Nephron (organoid): ENCODE results near the gene RAPSN.

Source experiments
- H3K27ac Mint-ChIP-seq, 3 experiments: 2 replicates each; pipeline ENCODE4 v1.8.0; 2020; ENCODE audit warnings: mixed read lengths in 3 of 3, mild to moderate bottlenecking in 2 of 3, moderate library complexity in 1 of 3
- H3K27me3 Mint-ChIP-seq: 2 replicates; pipeline ENCODE4 v1.8.0; 2021; ENCODE audit warnings: low read depth, mild to moderate bottlenecking, moderate library complexity, mixed read lengths
- H3K36me3 Mint-ChIP-seq: 2 replicates; pipeline ENCODE4 v1.8.0; 2020; ENCODE audit warnings: low read depth, mixed read lengths
- H3K4me1 Mint-ChIP-seq: 2 replicates; pipeline ENCODE4 v1.8.0; 2020; ENCODE audit warnings: mixed read lengths
- H3K4me3 Mint-ChIP-seq, 3 experiments: 2 replicates each; pipeline ENCODE4 v1.8.0; 2020; ENCODE audit warnings: mild to moderate bottlenecking in 3 of 3, mixed read lengths in 3 of 3, moderate library complexity in 2 of 3
- H3K9me3 Mint-ChIP-seq: 2 replicates; pipeline ENCODE4 v1.8.0; 2020; ENCODE audit warnings: mixed read lengths
- TF ChIP-seq, protein P1 (sequence below), 3 experiments: fragments of 200-600 bp; sonication (generic); IDR thresholded peaks; one replicate each; pipeline ENCODE4 v1.5.0; 2021; ENCODE audit warnings: antibody characterized with exemption in 3 of 3; ENCODE audit not compliant: unreplicated experiment in 3 of 3

RAPSN gene

DNA sequence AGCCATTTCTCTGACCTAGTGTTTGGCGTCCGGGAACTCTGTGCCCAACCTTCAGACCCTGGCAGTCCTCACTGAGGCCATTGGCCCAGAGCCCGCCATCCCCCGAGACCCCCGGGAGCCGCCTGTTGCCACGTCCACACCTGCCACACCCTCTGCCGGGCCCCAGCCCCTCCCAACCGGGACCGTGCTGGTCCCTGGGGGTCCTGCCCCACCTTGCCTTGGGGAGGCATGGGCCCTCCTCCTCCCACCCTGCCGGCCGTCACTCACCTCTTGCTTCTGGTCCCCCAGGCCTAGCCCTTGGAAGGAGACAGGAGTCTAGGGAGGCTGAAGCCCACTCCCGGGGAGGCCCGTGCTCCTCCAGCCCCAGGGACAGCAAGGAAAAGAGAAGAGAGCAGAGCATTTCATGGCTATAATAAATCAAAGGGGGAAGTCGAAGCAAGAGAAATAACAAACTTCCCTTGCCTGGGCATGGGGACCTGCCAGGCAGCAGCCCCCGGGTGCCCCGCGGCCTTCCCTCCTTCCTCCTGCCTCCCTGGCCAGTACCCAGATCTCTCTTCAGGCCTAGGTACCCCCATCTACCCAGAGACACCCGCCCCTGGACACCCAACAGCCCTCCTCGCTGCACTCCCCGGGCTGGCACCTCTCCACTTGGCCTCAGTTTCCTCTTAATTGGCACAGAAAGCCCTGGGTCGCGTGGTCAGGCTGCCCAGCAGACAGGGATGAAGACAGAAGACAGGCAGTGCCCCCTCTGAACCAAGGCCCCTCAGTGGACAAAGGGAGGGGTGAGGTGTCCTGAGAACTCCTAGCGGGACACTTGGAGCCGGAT is 53.5 kb downstream of the RAPSN start:
- no peaks in the 10 kb centered on the region for H3K27me3 Mint-ChIP-seq

GRCh38 chr11:47394322-47395222 is 54.4 kb downstream of the RAPSN start:
- TF ChIP-seq, protein P1, sequence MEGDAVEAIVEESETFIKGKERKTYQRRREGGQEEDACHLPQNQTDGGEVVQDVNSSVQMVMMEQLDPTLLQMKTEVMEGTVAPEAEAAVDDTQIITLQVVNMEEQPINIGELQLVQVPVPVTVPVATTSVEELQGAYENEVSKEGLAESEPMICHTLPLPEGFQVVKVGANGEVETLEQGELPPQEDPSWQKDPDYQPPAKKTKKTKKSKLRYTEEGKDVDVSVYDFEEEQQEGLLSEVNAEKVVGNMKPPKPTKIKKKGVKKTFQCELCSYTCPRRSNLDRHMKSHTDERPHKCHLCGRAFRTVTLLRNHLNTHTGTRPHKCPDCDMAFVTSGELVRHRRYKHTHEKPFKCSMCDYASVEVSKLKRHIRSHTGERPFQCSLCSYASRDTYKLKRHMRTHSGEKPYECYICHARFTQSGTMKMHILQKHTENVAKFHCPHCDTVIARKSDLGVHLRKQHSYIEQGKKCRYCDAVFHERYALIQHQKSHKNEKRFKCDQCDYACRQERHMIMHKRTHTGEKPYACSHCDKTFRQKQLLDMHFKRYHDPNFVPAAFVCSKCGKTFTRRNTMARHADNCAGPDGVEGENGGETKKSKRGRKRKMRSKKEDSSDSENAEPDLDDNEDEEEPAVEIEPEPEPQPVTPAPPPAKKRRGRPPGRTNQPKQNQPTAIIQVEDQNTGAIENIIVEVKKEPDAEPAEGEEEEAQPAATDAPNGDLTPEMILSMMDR (IDR thresholded peaks at IDR 0.05; ENCODE audit: unreplicated experiment in 3 of 3), result no peak
- Mint-ChIP-seq H3K4me1 (peaks cover 12% of the 10 kb centered on the region), H3K9me3 (no peaks in the 10 kb centered on the region), H3K27me3 (no peaks in the 10 kb centered on the region), H3K36me3 (no peaks in the 10 kb centered on the region), H3K27ac (no peak overlapping the region), H3K4me3 (no peak overlapping the region)

More for the DNA sequence above, 53.5 kb downstream of the RAPSN start:
- Mint-ChIP-seq H3K36me3 (no peaks in the 10 kb centered on the region), H3K9me3 (no peaks in the 10 kb centered on the region), H3K4me3 (no peak overlapping the region), H3K27ac (peak overlapping the region in 1 of 3 experiments; percentile 25), H3K4me1 (peaks cover 16% of the 10 kb centered on the region)
- TF ChIP-seq, protein P1 (IDR thresholded peaks at IDR 0.05; ENCODE audit: unreplicated experiment in 3 of 3), result no peak

GRCh38 chr11:47394050-47394321 is 55.0 kb downstream of the RAPSN start:
- H3K27ac Mint-ChIP-seq, result no peak overlapping the region

DNA sequence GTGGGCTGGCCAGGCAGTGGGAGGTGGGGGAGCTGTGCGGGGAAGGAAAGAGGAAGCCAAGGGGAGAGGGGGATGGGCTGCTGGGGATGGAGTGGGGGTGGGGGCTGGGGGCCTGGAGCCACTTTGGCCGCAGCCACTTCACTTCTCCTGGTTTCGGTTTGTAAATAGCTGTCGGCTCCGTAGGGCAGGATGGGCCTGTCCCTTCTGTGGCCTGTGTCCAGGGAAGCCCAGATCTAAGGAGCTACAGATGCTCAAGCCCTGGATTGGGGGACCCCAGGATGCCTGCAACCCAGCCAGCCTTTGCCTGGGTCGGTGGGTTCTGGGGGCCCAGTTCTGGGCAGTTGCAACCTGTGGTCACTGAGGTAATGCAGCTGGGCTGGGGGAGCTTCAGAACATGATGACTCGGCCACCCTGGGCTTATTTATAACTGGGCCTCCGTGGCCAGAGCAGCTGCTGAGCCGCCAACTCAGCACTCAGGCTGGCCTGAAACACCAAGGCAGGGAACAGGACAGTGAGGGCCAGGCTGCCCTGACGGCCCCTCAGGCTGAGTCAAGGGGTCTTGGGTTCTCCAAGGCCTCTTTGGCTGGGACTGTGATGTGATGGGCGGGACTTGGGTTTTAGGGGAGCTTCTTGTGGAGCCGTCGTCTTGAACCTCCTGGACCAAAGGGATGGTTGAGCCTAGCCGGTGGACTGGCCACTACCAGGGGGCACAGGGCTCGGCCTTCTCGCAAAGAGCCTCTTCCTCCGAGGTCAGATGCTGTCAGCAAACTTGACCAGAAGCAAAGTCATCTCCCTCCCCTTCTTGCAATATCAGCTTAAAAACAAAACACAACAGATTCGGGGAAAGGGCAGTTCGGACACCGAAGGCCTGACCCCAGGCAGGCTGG is 55.5 kb downstream of the RAPSN start:
- Mint-ChIP-seq H3K9me3 (no peaks in the 10 kb centered on the region), H3K27ac (peak overlapping the region; percentile 56 to 79 (median 74))

More at GRCh38 chr11:47394050-47394321, 55.0 kb downstream of the RAPSN start:
- Mint-ChIP-seq H3K4me3 (no peak overlapping the region), H3K4me1 (peaks cover 10% of the 10 kb centered on the region), H3K36me3 (no peaks in the 10 kb centered on the region), H3K27me3 (no peaks in the 10 kb centered on the region), H3K9me3 (no peaks in the 10 kb centered on the region)
- TF ChIP-seq, protein P1 (IDR thresholded peaks at IDR 0.05; ENCODE audit: unreplicated experiment in 3 of 3), result no peak

GRCh38 chr11:47392546-47393162 is 56.3 kb downstream of the RAPSN start:
- no peaks in the 10 kb centered on the region for H3K9me3 Mint-ChIP-seq
- no peak overlapping the region for H3K27ac Mint-ChIP-seq
- TF ChIP-seq, protein P1 (IDR thresholded peaks at IDR 0.05; ENCODE audit: unreplicated experiment in 3 of 3), result no peak

More for the DNA sequence above, 55.5 kb downstream of the RAPSN start:
- Mint-ChIP-seq H3K4me3 (no peak overlapping the region), H3K4me1 (peaks cover 9% of the 10 kb centered on the region), H3K27me3 (no peaks in the 10 kb centered on the region), H3K36me3 (no peaks in the 10 kb centered on the region)
- TF ChIP-seq, protein P1 (IDR thresholded peaks at IDR 0.05; ENCODE audit: unreplicated experiment in 3 of 3), result no peak

More at GRCh38 chr11:47392546-47393162, 56.3 kb downstream of the RAPSN start:
- Mint-ChIP-seq H3K4me3 (no peak overlapping the region), H3K4me1 (peaks cover 6% of the 10 kb centered on the region), H3K36me3 (no peaks in the 10 kb centered on the region), H3K27me3 (no peaks in the 10 kb centered on the region)
